ENCODE results near the gene CYFIP2. TPM values are rescaled to one million over a fixed set of nuclear protein-coding genes. Genes with fewer than 3 reads are reported as not detected.

Gene CYFIP2
- total and polyA plus RNA-seq, 10 of the 15 experiments (the other 5 are each of a cell fraction or from before 2014, with no cell fraction given): 43.4 to 173 (median 96.0) TPM

- Histone ChIP-seq H3K9ac (ENCODE audit: control insufficient read depth, insufficient read depth, low read length) (no peak overlapping the region), H2AFZ (ENCODE audit: control insufficient read depth, low read depth, low read length) (no peak overlapping the region), H4K20me1 (ENCODE audit: control insufficient read depth, insufficient read depth) (no peaks in the 10 kb centered on the region), H3K4me2 (ENCODE audit: control insufficient read depth, insufficient read depth) (no peak overlapping the region), H3K9me3 (replicated peaks; ENCODE audit: control insufficient read depth, insufficient read depth, low read length) (no peaks in the 10 kb centered on the region), H3K4me3 (no peak overlapping the region), H3K79me2 (ENCODE audit: control insufficient read depth, insufficient read depth, low read length) (no peaks in the 10 kb centered on the region), H3K27me3 (replicated peaks in 1 of 2; ENCODE audit: control insufficient read depth in 2 of 2, insufficient read depth in 2 of 2, low read length in 1 of 2) (no peaks in the 10 kb centered on the region), H3K36me3 (ENCODE audit: control insufficient read depth in 2 of 2, insufficient read depth in 2 of 2, low read length in 1 of 2) (no peaks in the 10 kb centered on the region), H3K27ac (ENCODE audit: control insufficient read depth, insufficient read depth) (no peak overlapping the region), H3K4me1 (ENCODE audit: control insufficient read depth, insufficient read depth, low read length) (no peaks in the 10 kb centered on the region)
- intact Hi-C loops (cut with micrococcal nuclease; ENCODE audit: unreplicated experiment) (loop anchor here (5.0 kb wide), 1 partner anchor 233 kb away; no protein-coding TSS in a partner anchor), in situ Hi-C loops (cut with MboI) (loop anchor here (5.0 kb wide), 1 partner anchor 283 kb away; no protein-coding TSS in a partner anchor)
- ChIA-PET POLR2A (interaction anchor here (1.1 kb wide), 1 partner anchor 61 kb away, joined by 3 read pairs; no protein-coding TSS in a partner anchor), CTCF (interaction anchor here (0.6 to 15.9 kb wide), 11 partner anchors 10 to 309 kb away, joined by 3 to 248 read pairs (median 20); partner anchors contain the start of genes LSM11 and NIPAL4), RAD21 (ENCODE audit: unreplicated experiment) (interaction anchor here (0.7 to 5.4 kb wide), 8 partner anchors 23 to 309 kb away, joined by 3 to 93 read pairs (median 4); partner anchors contain the start of gene LSM11), SMC1A (ENCODE audit: uncharacterized antibody, unreplicated experiment) (interaction anchor here (0.7 to 5.2 kb wide), 5 partner anchors 22 to 285 kb away, joined by 3 to 119 read pairs (median 10); no protein-coding TSS in a partner anchor)
- no TSS peak for BruUV-seq (replicated peaks)
- ATAC-seq: no peak
- WGBS (ENCODE audit: insufficient coverage, insufficient replicate concordance, low lambda C conversion rate, missing lambda C conversion rate): 58% methylated on average over 4 of the region's 4 CpGs
- no peak for FAIRE-seq
- no peak for TF ChIP-seq KLF5 (IDR thresholded peaks at IDR 0.05; ENCODE audit: partially characterized antibody)
- no peak for TF ChIP-seq MYC (IDR thresholded peaks at IDR 0.05; ENCODE audit: insufficient read depth, insufficient read length, insufficient replicate concordance, low read length, severe bottlenecking)
- no peak for TF ChIP-seq ZNF622 (IDR thresholded peaks at IDR 0.05)
- TF ChIP-seq MAX (IDR thresholded peaks at IDR 0.05; ENCODE audit: low read depth, low read length): no peak
- no peak for TF ChIP-seq SIN3A (IDR thresholded peaks at IDR 0.05; ENCODE audit: low read depth, low read length)
- no peak for DNase-seq (ENCODE audit: low read depth, low spot score)
Observed at GRCh38 chr5:157434096-157434495, 168.2 kb downstream of the CYFIP2 start.

- Histone ChIP-seq H3K9ac (ENCODE audit: control insufficient read depth, insufficient read depth, low read length) (no peak overlapping the region), H3K4me2 (ENCODE audit: control insufficient read depth, insufficient read depth) (no peak overlapping the region), H3K4me1 (ENCODE audit: control insufficient read depth, insufficient read depth, low read length) (no peaks in the 10 kb centered on the region), H2AFZ (ENCODE audit: control insufficient read depth, low read depth, low read length) (no peak overlapping the region), H3K27ac (ENCODE audit: control insufficient read depth, insufficient read depth) (no peak overlapping the region), H3K9me3 (replicated peaks; ENCODE audit: control insufficient read depth, insufficient read depth, low read length) (no peaks in the 10 kb centered on the region), H3K27me3 (replicated peaks in 1 of 2; ENCODE audit: control insufficient read depth in 2 of 2, insufficient read depth in 2 of 2, low read length in 1 of 2) (no peaks in the 10 kb centered on the region), H3K36me3 (ENCODE audit: control insufficient read depth in 2 of 2, insufficient read depth in 2 of 2, low read length in 1 of 2) (no peaks in the 10 kb centered on the region), H3K79me2 (ENCODE audit: control insufficient read depth, insufficient read depth, low read length) (no peaks in the 10 kb centered on the region), H3K4me3 (no peak overlapping the region), H4K20me1 (ENCODE audit: control insufficient read depth, insufficient read depth) (no peaks in the 10 kb centered on the region)
- ATAC-seq (no peak), FAIRE-seq (no peak), DNase-seq (ENCODE audit: low read depth, low spot score) (no peak)
- in situ Hi-C loops (cut with MboI): no loop called here
- WGBS (ENCODE audit: insufficient coverage, insufficient replicate concordance, low lambda C conversion rate, missing lambda C conversion rate): 65% methylated on average over 7 of the region's 7 CpGs
- ChIA-PET SMC1A (ENCODE audit: uncharacterized antibody, unreplicated experiment) (interaction anchor here (0.9 kb wide), 1 partner anchor 10 kb away, joined by 3 read pairs; no protein-coding TSS in a partner anchor), CTCF (interaction anchor here (0.6 to 2.8 kb wide), 4 partner anchors 11 to 29 kb away, joined by 3 to 12 read pairs (median 3); no protein-coding TSS in a partner anchor), RAD21 (ENCODE audit: unreplicated experiment) (interaction anchor here (1.1 to 1.4 kb wide), 3 partner anchors 27 to 228 kb away, joined by 3 to 6 read pairs (median 3); no protein-coding TSS in a partner anchor), POLR2A (interaction anchor here (0.5 kb wide), 1 partner anchor 20 kb away, joined by 3 read pairs; no protein-coding TSS in a partner anchor)
- no TSS peak for BruUV-seq (replicated peaks)
- intact Hi-C loops (cut with micrococcal nuclease; ENCODE audit: unreplicated experiment): no loop called here
- no peak for TF ChIP-seq CHD2 (IDR thresholded peaks at IDR 0.05; ENCODE audit: borderline replicate concordance, low read depth, low read length)
- no peak for TF ChIP-seq SMARCA5 (IDR thresholded peaks at IDR 0.05)
- no peak for TF ChIP-seq POLR2AphosphoS2 (IDR thresholded peaks at IDR 0.05; ENCODE audit: low read depth, low read length)
- no peak for TF ChIP-seq GABPA (IDR thresholded peaks at IDR 0.05; ENCODE audit: low read depth)
- TF ChIP-seq CTCF (IDR thresholded peaks at IDR 0.05 in 2 of 3, conservative IDR thresholded peaks at IDR 0.05 in 1 of 3; ENCODE audit: control insufficient read depth in 2 of 3, extremely low read depth in 1 of 3, insufficient read depth in 1 of 3, low read depth in 3 of 3, low read length in 3 of 3): no peak
- no peak for TF ChIP-seq WRNIP1 (IDR thresholded peaks at IDR 0.05; ENCODE audit: borderline replicate concordance, low read depth, low read length)
- TF ChIP-seq YBX1 (IDR thresholded peaks at IDR 0.05): no peak
- TF ChIP-seq RB1 (IDR thresholded peaks at IDR 0.05; ENCODE audit: borderline replicate concordance): no peak
- no peak for TF ChIP-seq SIX5 (IDR thresholded peaks at IDR 0.05; ENCODE audit: low read depth, low read length, severe bottlenecking)
- TF ChIP-seq NBN (IDR thresholded peaks at IDR 0.05): no peak
- TF ChIP-seq MEF2B (IDR thresholded peaks at IDR 0.05; ENCODE audit: partially characterized antibody, poor library complexity, severe bottlenecking): no peak
Observed at GRCh38 chr5:157443041-157443549, 177.2 kb downstream of the CYFIP2 start.
